Neuronal stem cell (in vitro differentiated cells): Measurements from ENCODE around the gene ZFP3.
A peak's percentile ranks its signal among the peaks of the same experiment; 100 is the strongest.
"Not testable (repeated sequence)": the region's sequence is repeated elsewhere in the genome, so short reads cannot be mapped to it uniquely, and the experiment has no call there.

Source experiments
- DNase-seq: peaks from one replicate; pipeline ENCODE4 v3.0.0-alpha.2; 2013; ENCODE audit warnings: low spot score
- H2AFZ ChIP-seq: one replicate; pipeline ENCODE4 v1.6.1; 2013; ENCODE audit warnings: mild to moderate bottlenecking, low read length, inconsistent platforms
- H2AK5ac ChIP-seq: 2 replicates; pipeline ENCODE4 v1.6.1; 2013; ENCODE audit warnings: low read depth, mild to moderate bottlenecking, inconsistent platforms, low read length, moderate library complexity, mixed read lengths
- H2BK120ac ChIP-seq: 2 replicates; pipeline ENCODE4 v1.6.1; 2013; ENCODE audit warnings: low read depth, mild to moderate bottlenecking, inconsistent platforms, low read length, moderate library complexity, mixed read lengths
- H2BK12ac ChIP-seq: one replicate; pipeline ENCODE4 v1.6.1; 2013; ENCODE audit warnings: low read length, inconsistent platforms
- H2BK15ac ChIP-seq: 2 replicates; pipeline ENCODE4 v1.6.1; 2013; ENCODE audit warnings: mild to moderate bottlenecking, low read length, inconsistent platforms, mixed read lengths
- H2BK5ac ChIP-seq: one replicate; pipeline ENCODE4 v1.6.1; 2013; ENCODE audit warnings: inconsistent platforms, mild to moderate bottlenecking, low read length, moderate library complexity
- H3K14ac ChIP-seq: one replicate; pipeline ENCODE4 v1.6.1; 2013; ENCODE audit warnings: low read length, inconsistent platforms
- H3K18ac ChIP-seq: 2 replicates; pipeline ENCODE4 v1.6.1; 2013; ENCODE audit warnings: low read length, inconsistent platforms
- H3K23ac ChIP-seq: 2 replicates; pipeline ENCODE4 v1.6.1; 2013; ENCODE audit warnings: low read depth, mild to moderate bottlenecking, mixed read lengths, low read length, inconsistent platforms; ENCODE audit not compliant: poor library complexity
- H3K27ac ChIP-seq: replicated peaks from 3 replicates; pipeline ENCODE4 v1.5.1; 2013; ENCODE audit warnings: low read length, inconsistent platforms
- H3K27me3 ChIP-seq, 3 experiments: 2 replicates each; pipeline ENCODE4 v1.6.1; 2013; ENCODE audit warnings: low read length in 3 of 3, mild to moderate bottlenecking in 2 of 3, inconsistent platforms in 1 of 3, low read depth in 1 of 3, mixed read lengths in 1 of 3, moderate library complexity in 1 of 3; ENCODE audit not compliant: control insufficient read depth in 3 of 3, insufficient read depth in 3 of 3
- H3K36me3 ChIP-seq, 2 donors: replicated peaks in 1 of 2; 2 replicates each; pipeline ENCODE4 v1.6.1; 2013; ENCODE audit warnings: low read length in 2 of 2; ENCODE audit not compliant: control insufficient read depth in 2 of 2, insufficient read depth in 2 of 2
- H3K4ac ChIP-seq: 2 replicates; pipeline ENCODE4 v1.6.1; 2013; ENCODE audit warnings: inconsistent platforms, mild to moderate bottlenecking, low read length, moderate library complexity
- H3K4me1 ChIP-seq, 2 donors: 1 replicate in 1 of 2; 2 replicates in 1 of 2; pipeline ENCODE4 v1.6.1; 2013; ENCODE audit warnings: low read length in 2 of 2, low read depth in 1 of 2; ENCODE audit not compliant: control insufficient read depth in 2 of 2, insufficient read depth in 1 of 2
- H3K4me2 ChIP-seq: one replicate; pipeline ENCODE4 v1.6.1; 2013; ENCODE audit warnings: mild to moderate bottlenecking, low read length, inconsistent platforms; ENCODE audit not compliant: insufficient read depth, poor library complexity, severe bottlenecking
- H3K4me3 ChIP-seq, 2 donors: 2 replicates each; pipeline ENCODE4 v1.5.1; 2013; ENCODE audit warnings: low read length in 2 of 2, mild to moderate bottlenecking in 2 of 2, inconsistent platforms in 1 of 2, moderate library complexity in 1 of 2
- H3K79me1 ChIP-seq: one replicate; pipeline ENCODE4 v1.6.1; 2013; ENCODE audit warnings: low read depth, mild to moderate bottlenecking, inconsistent platforms, low read length, moderate library complexity
- H3K9ac ChIP-seq: one replicate; pipeline ENCODE4 v1.6.1; 2013; ENCODE audit warnings: mild to moderate bottlenecking, low read depth, low read length, inconsistent platforms; ENCODE audit not compliant: poor library complexity
- H3K9me3 ChIP-seq, 2 donors: replicated peaks in 1 of 2; 2 replicates each; pipeline versions ENCODE3 to v1.6.1; 2013; ENCODE audit warnings: low read length in 2 of 2, mild to moderate bottlenecking in 2 of 2, inconsistent platforms in 1 of 2, low read depth in 1 of 2, mixed read lengths in 1 of 2, moderate library complexity in 1 of 2; ENCODE audit not compliant: control insufficient read depth in 2 of 2, insufficient read depth in 1 of 2
- H4K8ac ChIP-seq: one replicate; pipeline ENCODE4 v1.6.1; 2013; ENCODE audit warnings: low read depth, mild to moderate bottlenecking, inconsistent platforms, low read length, moderate library complexity
- H4K91ac ChIP-seq: one replicate; pipeline ENCODE4 v1.6.1; 2013; ENCODE audit warnings: low read length, low read depth, mild to moderate bottlenecking, inconsistent platforms; ENCODE audit not compliant: poor library complexity
- WGBS, 2 donors: extraction: QIAGEN DNeasy Blood & Tissue Kit; methylation state at CpG; one replicate each; pipeline ENCODE4 v1.1.7; 2013; ENCODE audit warnings: missing lambda C conversion rate in 2 of 2, mixed read lengths in 1 of 2; ENCODE audit not compliant: insufficient read length in 2 of 2, insufficient replicate concordance in 1 of 2; ENCODE audit errors: extremely low coverage in 2 of 2; 5-methylcytosine and 5-hydroxymethylcytosine counted together

ZFP3 gene

DNA sequence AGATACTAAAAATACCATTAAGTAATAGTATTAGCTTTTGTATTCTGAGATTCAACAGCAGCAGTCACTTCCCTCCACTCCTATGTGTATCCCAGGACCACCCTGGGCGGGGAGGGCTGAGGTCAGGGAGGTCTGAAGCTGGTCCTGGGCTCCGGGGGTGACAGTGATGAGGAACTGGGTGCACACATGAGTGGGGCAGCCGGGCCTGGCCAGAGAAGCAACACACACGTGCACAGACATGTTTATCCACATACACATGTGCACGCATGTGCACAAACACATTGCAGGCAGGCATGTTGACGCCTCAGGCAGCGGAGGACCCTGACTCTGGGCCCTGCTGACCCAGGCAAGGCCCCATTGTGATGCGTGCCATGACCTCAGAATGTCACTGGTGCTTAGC lies 50.1 kb downstream of the ZFP3 start:
- not testable (repeated sequence) for H3K23ac ChIP-seq, DNase-seq, H2BK12ac ChIP-seq, H3K9ac ChIP-seq, H3K79me1 ChIP-seq, H3K27ac ChIP-seq, H2AK5ac ChIP-seq, H3K18ac ChIP-seq, H2BK120ac ChIP-seq, H3K14ac ChIP-seq, H2BK5ac ChIP-seq, H3K27me3 ChIP-seq, H4K8ac ChIP-seq, H4K91ac ChIP-seq, H3K4ac ChIP-seq, H2BK15ac ChIP-seq, H3K4me3 ChIP-seq, H3K9me3 ChIP-seq, H3K4me2 ChIP-seq, H3K36me3 ChIP-seq, H2AFZ ChIP-seq, H3K4me1 ChIP-seq
- WGBS, 2 donors, result no CpG with 5 or more reads among the region's 8 CpGs

DNA sequence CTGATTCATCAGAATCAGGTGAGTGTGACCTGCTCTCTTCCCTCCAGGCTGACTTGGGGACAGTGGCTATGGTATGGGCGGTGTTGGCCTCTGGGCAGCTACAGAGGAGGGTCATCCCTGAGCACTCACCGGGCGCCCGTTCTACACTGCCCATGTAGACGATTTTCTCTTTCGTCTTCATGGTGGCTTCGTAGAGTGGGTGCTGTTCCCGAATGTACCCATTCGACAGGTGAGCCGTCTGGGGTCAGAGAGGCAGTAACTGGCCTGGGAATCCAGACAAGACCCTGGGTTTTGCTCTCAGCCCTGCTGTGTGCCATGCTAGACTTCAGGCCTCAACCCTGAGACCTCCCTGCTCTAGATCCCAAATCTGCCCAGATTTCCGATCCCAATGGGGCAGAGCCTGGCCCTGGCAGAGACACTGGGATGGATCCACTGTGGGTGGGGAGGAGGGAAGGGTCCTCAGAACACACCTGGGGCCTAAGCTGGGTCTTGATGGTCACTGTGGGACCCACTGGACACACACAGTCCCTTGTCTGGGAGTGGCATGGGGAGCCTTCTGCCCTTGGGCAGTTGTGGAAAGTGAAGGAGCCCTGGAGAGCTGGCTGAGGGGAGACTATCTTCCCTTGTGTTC lies 50.8 kb downstream of the ZFP3 start:
- Histone ChIP-seq H2AFZ (no peak overlapping the region), H2BK15ac (peak overlapping the region; percentile 37), H2BK120ac (no peak overlapping the region), H2BK5ac (no peak overlapping the region), H3K27me3 (peaks cover 0 to 1% (median 0%) of the 10 kb centered on the region in 3 experiments), H3K4me1 (no peaks in the 10 kb centered on the region), H4K91ac (no peak overlapping the region), H3K14ac (no peak overlapping the region), H3K9me3 (no peaks in the 10 kb centered on the region), H3K36me3 (no peaks in the 10 kb centered on the region), H3K4me3 (no peak overlapping the region), H3K79me1 (peaks cover under 1% of the 10 kb centered on the region), H4K8ac (no peak overlapping the region), H2BK12ac (no peak overlapping the region), H2AK5ac (no peak overlapping the region), H3K4me2 (no peak overlapping the region), H3K9ac (no peak overlapping the region), H3K23ac (no peak overlapping the region), H3K27ac (no peak overlapping the region), H3K4ac (no peak overlapping the region), H3K18ac (no peak overlapping the region)
- WGBS, 2 donors, result no CpG with 5 or more reads among the region's 11 CpGs
- no peak for DNase-seq

- not testable (repeated sequence) for H3K4me1 ChIP-seq, H3K4me3 ChIP-seq, H3K23ac ChIP-seq, H3K27ac ChIP-seq, H3K9ac ChIP-seq, H3K4me2 ChIP-seq, H2BK5ac ChIP-seq, H2BK15ac ChIP-seq, H2BK120ac ChIP-seq, H3K4ac ChIP-seq, H2AFZ ChIP-seq, H3K14ac ChIP-seq, H3K36me3 ChIP-seq, H4K91ac ChIP-seq, H4K8ac ChIP-seq, H3K18ac ChIP-seq, H3K27me3 ChIP-seq, H3K9me3 ChIP-seq, H2AK5ac ChIP-seq, H3K79me1 ChIP-seq, DNase-seq, H2BK12ac ChIP-seq
- no CpG with 5 or more reads among the region's 8 CpGs for WGBS, 2 donors
These were observed 51.5 kb downstream of the ZFP3 start for GRCh38 chr17:5129770-5130169.

GRCh38 chr17:5130261-5130660 lies 52.0 kb downstream of the ZFP3 start:
- not testable (repeated sequence) for DNase-seq, H3K9me3 ChIP-seq, H3K4me2 ChIP-seq, H3K18ac ChIP-seq, H3K4ac ChIP-seq, H4K91ac ChIP-seq, H3K36me3 ChIP-seq, H4K8ac ChIP-seq, H2BK5ac ChIP-seq, H3K14ac ChIP-seq, H2BK120ac ChIP-seq, H3K23ac ChIP-seq, H3K27me3 ChIP-seq, H2BK15ac ChIP-seq, H2BK12ac ChIP-seq, H3K4me3 ChIP-seq, H2AK5ac ChIP-seq, H2AFZ ChIP-seq, H3K79me1 ChIP-seq, H3K27ac ChIP-seq, H3K9ac ChIP-seq, H3K4me1 ChIP-seq
- no CpG with 5 or more reads among the region's 10 CpGs for WGBS, 2 donors
